Measurements from ENCODE around the gene IL32. TPM values are rescaled to one million over a fixed set of nuclear protein-coding genes. Genes with fewer than 3 reads are reported as not detected.

IL32 gene
- total RNA-seq, 1 experiment from 2014 or later, result 4.7 TPM

DNA sequence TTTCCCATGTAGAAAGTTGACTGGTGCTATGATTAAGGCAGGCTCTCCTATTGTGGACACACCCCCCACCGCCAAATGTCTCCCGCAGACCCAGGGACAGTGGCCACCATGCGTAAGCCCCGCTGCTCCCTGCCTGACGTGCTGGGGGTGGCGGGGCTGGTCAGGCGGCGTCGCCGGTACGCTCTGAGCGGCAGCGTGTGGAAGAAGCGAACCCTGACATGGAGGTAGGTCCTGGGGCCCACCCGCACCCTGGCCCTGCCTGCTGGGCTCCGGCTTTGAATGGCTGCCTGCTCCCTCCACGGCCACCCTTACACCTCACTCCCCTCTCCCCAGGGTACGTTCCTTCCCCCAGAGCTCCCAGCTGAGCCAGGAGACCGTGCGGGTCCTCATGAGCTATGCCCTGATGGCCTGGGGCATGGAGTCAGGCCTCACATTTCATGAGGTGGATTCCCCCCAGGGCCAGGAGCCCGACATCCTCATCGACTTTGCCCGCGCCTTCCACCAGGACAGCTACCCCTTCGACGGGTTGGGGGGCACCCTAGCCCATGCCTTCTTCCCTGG is 15.4 kb upstream of the IL32 start:
- H3K4me1 Mint-ChIP-seq, result peaks cover 14% of the 10 kb centered on the region; the same call in 1 of the 2 replicates
- H3K9me3 Mint-ChIP-seq, result 0 out of 2 replicates have a peak, but pooled peaks cover 6% of the 10 kb centered on the region
- TF ChIP-seq RORB (CRISPR knock-in tag; IDR thresholded peaks at IDR 0.05), result no peak
- TF ChIP-seq RELA (CRISPR knock-in tag; IDR thresholded peaks at IDR 0.05; ENCODE audit: borderline replicate concordance), result no peak
- TF ChIP-seq, protein P1, sequence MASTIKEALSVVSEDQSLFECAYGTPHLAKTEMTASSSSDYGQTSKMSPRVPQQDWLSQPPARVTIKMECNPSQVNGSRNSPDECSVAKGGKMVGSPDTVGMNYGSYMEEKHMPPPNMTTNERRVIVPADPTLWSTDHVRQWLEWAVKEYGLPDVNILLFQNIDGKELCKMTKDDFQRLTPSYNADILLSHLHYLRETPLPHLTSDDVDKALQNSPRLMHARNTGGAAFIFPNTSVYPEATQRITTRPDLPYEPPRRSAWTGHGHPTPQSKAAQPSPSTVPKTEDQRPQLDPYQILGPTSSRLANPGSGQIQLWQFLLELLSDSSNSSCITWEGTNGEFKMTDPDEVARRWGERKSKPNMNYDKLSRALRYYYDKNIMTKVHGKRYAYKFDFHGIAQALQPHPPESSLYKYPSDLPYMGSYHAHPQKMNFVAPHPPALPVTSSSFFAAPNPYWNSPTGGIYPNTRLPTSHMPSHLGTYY (CRISPR knock-in tag; IDR thresholded peaks at IDR 0.05), result no peak
- no peak for TF ChIP-seq PRDM15 (CRISPR knock-in tag; IDR thresholded peaks at IDR 0.05)
- no peak for TF ChIP-seq FOXP1 (CRISPR knock-in tag; IDR thresholded peaks at IDR 0.05; ENCODE audit: borderline replicate concordance)
- TF ChIP-seq ZNF219 (CRISPR knock-in tag; IDR thresholded peaks at IDR 0.05; ENCODE audit: borderline replicate concordance), result no peak
- TF ChIP-seq ATF1 (CRISPR knock-in tag; IDR thresholded peaks at IDR 0.05), result no peak
- no peak for TF ChIP-seq TCF7 (CRISPR knock-in tag; IDR thresholded peaks at IDR 0.05; ENCODE audit: low read depth)
- TF ChIP-seq CBFB (CRISPR knock-in tag; IDR thresholded peaks at IDR 0.05; ENCODE audit: low read depth), result no peak
- no peak for TF ChIP-seq SMAD4 (CRISPR knock-in tag; IDR thresholded peaks at IDR 0.05)
- TF ChIP-seq USF2 (CRISPR knock-in tag; IDR thresholded peaks at IDR 0.05), result no peak
- no peak for TF ChIP-seq ZNF423 (CRISPR knock-in tag; IDR thresholded peaks at IDR 0.05)
- TF ChIP-seq ZSCAN18 (CRISPR knock-in tag; IDR thresholded peaks at IDR 0.05), result no peak
- TF ChIP-seq ZBTB21 (CRISPR knock-in tag; IDR thresholded peaks at IDR 0.05; ENCODE audit: borderline replicate concordance), result no peak
- TF ChIP-seq MAX (CRISPR knock-in tag; IDR thresholded peaks at IDR 0.05), result no peak
- no peak for TF ChIP-seq JUN (CRISPR knock-in tag; IDR thresholded peaks at IDR 0.05)
- TF ChIP-seq IRF1 (CRISPR knock-in tag; IDR thresholded peaks at IDR 0.05), result no peak
- TF ChIP-seq ZNF416 (CRISPR knock-in tag; IDR thresholded peaks at IDR 0.05), result no peak
- TF ChIP-seq ETV6 (CRISPR knock-in tag; IDR thresholded peaks at IDR 0.05), result no peak
- no peak overlapping the region for H3K4me3 Mint-ChIP-seq
- ChIA-PET POLR2A (no interaction called here), CTCF (interaction anchor here (0.7 to 5.8 kb wide), 3 partner anchors 9 to 22 kb away, joined by 7 to 86 read pairs (median 59); no protein-coding TSS in a partner anchor)
- peaks cover 28% of the 10 kb centered on the region for H3K27me3 Mint-ChIP-seq (ENCODE audit: low read depth)
- no peak overlapping the region for H3K27ac Mint-ChIP-seq
- peaks cover 18% of the 10 kb centered on the region for H3K36me3 Mint-ChIP-seq
- DNase-seq (ENCODE audit: low spot score) (no peak), ATAC-seq (no peak)

All from WTC11 (cell line).